HT1080 (cell line): Measurements from ENCODE around the gene ABI3. TPM values are rescaled to one million over a fixed set of nuclear protein-coding genes. Genes with fewer than 3 reads are reported as not detected.

Experiments used
- DNase-seq: peaks from one replicate; pipeline ENCODE4 v3.0.0-alpha.2; 2015; ENCODE audit warnings: low read depth
- total RNA-seq: library from RNA; depleted of rRNA; stranded (reverse); fragments of >200 nt; shearing (Covaris generic); gene quantifications from 2 replicates; pipeline ENCODE4 v1.2.3, GENCODE V29; 2014

The ABI3 gene
- total RNA-seq, 1 experiment from 2014 or later: 13.7 TPM

DNA sequence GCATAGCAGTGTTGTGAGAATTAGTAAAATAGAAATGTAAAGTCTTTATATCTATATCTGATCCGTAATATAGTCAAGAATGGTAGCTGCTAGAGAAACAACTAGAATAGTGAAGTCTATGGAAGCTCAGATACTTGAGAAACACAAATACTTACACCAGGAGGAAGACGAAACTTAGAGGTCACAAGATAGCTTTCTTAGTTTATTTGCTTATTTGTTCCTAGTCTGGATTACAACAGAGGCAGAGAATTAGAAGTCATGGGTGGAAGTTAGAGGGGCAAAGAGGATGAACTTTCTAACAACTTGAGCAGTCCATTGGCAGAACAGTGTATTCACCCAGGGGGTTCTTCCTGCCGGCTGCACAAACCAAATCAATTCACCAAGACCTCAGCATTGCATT is 14.0 kb upstream of the ABI3 start:
- DNase-seq: no peak

DNA sequence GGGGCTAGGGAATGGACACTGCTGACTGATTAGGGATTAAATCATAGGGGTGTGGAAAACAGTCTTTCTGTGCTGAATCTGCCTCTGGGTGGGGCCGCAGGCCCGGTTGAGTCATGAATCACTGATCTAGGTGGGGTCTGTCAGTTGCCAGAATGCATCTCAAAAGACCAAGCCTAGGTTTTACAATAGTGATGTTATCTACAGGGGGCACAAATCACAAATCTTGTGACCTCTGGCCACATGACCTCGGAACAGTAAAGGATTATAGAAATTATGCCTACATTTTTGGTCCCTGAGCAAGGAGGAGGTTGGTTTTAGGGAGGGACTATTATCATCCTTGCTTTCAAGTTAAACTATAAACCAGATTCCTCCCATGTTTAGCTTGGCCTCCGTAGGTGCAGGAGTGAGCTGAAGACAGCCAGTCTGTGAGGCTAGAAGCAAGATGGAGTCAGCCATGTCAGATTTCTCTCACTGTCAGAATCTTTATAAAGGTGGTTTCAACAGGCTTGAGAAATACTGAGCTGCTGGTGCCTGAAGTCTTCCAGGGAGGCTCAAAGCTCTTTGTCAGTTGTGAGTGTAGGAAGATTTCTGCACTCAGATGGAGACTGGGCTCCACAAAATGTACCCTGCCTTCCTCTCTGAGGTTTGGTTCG is 13.0 kb upstream of the ABI3 start:
- peak; percentile 53 for DNase-seq

DNA sequence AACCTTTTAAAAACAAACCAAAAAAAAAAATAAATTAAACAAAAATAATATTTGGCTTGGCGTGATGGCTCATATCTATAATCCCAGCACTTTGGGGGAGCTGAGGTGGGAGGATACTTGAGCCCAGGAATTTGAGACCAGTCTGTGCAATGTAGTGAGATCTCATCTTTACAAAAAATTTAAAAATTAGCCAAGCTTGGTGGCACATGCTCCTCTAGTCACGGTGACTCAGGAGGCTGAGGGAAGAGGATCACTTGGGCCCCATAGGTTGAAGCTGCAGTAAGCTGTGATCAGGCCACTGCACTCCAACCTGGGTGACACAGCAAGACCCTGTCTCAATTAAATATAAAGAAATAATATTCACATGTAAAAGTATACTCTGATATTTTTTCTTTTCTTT is 12.3 kb upstream of the ABI3 start:
- no peak for DNase-seq

DNA sequence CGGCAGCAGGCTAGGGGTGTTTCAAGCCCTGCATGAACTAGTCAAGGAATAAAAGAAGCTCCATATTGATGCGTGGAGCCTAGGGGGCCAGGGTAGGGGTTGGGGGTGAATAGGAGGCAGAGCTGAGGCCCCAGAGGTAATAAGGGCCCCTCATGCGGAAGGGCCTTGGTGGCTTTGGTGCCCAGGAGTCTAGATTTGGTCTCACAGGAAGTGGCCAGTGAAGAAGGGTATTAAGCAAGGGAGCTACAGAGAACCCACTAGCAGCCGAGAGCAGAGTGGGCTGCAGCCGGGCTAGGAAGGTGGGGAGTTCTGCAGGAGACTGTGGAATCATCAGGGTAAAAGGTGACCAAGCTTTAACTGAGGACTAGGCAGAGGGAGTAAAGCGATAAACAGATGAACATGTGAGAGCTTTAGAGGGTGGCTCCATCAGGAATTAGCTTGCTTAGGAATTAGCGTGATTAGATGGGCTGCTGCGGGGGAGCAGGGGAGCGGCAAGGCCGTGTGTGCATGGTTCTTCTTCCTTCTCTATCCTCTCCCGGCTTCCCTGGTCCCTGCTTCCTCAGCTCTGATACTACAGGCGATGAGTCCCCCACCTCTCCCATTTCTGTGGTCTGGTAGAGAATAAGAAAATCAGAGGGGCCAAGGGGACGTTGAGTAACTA is 10.0 kb upstream of the ABI3 start:
- DNase-seq: no peak

DNA sequence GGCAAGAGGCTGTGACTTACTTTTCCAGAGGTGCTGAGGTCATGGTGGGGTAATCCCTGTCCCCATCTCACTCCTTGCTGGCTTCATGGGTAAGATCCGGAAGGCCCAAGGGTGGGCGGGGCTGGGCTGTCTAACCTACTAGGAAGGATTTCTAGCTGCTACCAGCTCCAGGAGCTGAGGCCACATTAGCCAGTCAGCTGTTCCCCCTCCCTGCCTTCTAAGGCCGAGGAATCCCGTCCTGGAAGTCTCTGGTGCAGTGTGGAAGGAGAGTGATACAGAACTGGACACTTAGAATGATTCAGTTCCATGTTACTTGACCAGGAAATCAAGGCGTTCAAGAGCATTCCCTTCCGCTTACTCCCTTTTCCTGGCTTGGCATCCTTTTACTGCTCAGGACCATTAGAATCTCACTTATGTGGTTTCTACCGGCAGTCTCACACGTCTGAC is 9.0 kb upstream of the ABI3 start:
- peak; percentile 84 for DNase-seq

DNA sequence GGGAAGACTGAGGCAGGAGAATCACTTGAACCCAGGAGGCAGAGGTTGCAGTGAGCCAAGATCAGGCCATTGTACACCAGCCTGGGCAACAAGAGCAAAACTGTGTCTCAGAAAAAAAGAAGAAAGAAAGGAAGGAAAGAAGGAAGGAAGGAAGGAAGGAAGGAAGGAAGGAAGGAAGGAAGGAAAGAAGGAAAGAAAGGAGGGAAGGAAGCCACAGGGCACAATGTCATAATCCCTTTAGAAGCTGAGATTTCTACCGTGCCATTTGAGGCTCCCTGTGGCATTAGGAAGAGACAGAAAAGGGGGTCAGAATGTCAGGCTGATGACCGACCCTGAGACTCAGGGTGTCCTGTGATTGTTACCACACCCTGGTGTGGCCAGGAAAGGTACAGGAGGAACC is 6.7 kb upstream of the ABI3 start:
- DNase-seq: no peak

DNA sequence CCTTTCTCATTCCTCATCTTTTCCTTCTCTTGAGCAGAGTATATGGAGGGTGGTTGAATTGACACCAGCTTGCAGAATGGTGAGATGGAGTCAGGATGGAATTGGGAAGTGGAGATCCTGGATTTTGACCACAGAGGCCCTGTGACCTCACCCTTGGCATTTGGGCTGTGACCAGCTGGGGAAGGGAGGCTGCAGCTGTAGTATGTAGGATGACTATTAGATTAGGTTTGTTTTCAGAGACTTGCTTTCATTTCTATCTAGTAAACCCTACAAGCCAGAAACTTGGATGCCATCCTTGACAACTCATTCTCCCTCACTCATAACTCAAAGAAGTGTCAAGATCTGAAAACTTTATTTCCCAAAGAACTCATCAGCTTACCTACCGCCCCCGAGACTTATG is 6.0 kb upstream of the ABI3 start:
- DNase-seq: no peak

DNA sequence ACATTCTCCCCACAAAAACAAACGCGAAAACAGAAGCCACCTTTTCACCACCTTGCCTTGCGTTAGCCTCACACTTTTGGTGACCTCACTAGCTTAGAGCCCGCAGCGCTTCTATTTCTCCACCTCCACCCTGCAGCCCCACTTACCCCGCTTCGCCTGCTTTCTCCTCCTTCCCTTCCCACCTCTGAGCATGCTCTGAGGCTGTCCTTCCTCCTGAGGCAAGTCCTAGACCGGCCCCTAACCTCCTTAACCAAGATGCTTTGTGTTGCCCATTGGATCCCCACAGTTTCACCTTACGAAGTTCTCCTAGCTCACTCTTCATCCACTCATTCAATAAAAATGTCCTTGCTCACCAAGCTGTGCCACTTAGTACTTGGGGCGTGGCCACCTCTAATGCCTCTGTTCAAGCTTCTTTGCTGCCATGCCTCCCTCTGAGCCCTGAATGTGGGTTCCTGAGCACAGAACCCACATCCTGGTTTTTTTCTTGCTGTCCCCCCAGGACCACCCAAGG is 1.4 kb upstream of the ABI3 start:
- DNase-seq: peak; percentile 76

DNA sequence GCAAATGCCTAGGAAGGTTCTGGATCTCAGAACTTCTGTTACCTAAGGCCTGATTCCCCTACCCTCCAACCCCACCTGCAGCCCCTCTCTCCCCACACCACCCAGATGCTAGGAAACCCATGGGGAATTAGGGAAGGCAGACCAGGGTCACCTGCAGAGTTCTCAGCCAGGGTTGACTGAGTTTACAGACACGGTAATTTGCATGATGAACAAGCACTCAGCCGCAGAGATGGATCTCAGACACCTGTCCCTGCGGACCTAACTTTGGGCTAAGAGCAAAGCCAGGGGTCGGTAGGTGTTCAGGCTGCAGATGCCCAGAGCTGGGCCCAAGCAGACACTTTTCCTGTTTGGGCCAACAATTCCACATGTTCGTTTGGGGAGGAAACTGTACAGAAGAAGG is 2.9 kb downstream of the ABI3 start:
- DNase-seq: no peak

DNA sequence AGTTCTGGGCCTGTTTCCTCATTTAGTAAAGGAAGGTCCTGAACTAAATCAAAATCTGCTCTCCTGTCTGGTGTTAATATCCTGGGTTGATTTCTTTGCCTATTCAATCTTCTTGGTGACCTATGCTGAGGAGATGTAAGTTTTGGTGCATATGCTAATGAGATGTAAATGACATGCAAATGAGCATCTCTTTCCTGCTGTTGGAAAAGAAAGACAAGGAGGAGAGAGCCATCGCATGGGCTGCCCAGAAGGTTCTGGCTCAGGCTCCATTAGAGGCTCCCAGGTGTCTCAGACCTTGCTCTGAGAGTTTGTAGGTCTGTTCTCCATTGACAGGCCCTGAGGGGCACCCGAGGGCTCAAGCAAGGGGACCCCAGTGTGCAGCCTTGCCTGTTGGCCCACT is 3.3 kb downstream of the ABI3 start:
- DNase-seq: no peak

DNA sequence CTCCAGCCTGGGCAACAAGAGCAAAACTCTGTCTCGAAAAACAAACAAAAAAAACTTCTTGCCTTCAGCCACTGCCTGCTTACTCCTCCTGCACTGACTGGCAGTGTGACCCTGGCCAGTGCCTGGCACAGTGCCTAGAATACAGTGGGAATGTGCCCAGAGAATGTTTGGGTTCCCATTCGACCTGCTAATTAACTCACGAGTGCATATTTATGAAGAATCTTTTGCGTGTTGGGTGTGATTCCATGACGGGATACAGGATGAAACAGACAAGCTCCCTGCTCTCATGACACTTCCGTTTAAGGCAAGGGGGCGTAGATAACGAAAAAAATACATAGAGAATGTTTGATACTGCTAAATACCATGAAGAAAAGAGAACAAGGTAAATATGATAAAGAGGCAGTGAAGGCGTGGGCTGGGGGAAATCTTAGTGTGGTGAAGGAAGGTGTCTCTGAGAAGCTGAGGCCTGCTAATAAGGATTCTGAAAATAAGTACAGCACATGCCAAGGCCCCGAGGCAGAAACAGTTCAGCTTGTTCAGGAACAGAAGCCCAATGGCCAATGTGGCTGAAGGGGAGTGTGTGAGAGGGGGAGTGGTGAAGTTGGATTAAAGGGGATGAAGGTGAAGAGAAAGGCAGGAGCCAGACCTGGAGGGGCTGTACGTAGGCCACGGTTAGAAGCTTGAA is 4.3 kb downstream of the ABI3 start:
- no peak for DNase-seq

DNA sequence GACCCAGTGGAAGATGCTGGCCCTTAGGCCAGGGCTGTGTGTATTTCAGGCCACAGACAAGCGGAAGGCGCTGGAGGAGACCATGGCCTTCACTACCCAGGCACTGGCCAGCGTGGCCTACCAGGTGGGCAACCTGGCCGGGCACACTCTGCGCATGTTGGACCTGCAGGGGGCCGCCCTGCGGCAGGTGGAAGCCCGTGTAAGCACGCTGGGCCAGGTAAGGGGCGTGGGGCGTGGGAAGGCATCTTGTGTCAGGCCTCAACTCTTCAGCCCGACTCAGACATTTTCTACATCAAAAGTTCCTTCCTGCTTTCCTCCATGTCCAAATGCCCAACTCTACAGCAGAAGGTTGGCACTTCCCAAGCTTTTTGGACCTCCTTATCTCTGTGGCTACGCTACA is 6.0 kb downstream of the ABI3 start:
- DNase-seq: no peak

DNA sequence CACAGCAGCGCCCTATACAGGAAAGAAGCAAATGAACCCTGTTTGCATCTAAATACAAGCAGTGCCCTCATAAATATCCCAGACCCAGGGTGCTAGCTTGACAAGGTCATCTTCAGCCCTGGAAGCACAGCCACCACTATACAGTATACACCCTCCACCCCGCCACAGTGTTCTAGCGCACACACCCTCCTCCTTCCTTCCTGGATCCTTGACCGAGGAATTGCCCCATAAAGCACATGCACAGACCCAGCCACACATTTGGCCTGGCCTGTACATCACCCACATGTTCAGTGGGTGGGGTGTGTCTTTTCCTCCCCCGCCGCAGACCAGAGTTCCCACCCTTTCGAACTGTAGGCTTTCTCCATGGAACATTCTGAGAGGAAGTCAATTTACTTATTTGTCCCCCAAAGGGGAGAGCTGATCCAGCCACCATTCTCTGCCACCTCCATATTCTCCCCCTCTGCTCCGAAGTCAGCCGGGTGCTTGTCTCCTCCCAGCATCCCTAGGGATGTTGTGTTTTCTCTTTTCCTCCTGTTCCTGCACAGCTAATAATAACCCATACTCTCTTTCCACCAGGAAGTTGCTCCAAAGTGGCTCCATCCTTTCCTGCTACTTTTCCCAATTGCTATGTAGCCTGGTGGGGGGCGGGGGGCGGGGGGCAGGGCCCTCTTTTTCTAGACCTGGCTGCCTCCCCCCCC is 6.6 kb downstream of the ABI3 start:
- no peak for DNase-seq

DNA sequence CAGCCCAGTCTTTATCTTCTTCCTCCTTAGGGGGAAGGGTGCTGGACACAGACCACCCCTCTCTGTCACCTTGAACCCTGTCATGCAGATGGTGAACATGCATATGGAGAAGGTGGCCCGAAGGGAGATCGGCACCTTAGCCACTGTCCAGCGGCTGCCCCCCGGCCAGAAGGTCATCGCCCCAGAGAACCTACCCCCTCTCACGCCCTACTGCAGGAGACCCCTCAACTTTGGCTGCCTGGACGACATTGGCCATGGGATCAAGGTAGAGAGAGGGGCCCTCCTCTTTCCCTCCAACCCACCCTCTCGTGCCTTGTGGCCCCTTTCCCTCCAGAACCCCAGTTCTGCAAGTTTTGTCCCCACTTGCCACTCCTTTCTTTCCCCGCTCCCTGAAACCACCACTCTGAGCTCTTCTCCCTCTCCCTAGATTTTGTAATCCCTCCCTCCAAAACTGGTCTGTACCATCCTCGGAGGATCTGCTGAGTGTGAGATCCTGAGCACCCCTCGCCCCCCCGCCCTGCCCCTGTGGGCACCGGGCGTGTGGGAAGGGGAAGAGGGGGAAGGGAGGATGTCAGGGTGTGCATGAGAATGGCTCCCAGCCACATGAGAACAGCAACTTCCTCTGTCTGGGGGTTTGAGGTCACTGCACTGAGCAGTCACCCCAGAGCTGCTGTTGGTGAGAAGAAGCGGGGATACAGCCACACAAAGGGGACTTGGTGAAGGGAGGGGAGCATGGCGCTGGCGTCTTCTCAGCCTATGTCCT is 7.3 kb downstream of the ABI3 start:
- no peak for DNase-seq

DNA sequence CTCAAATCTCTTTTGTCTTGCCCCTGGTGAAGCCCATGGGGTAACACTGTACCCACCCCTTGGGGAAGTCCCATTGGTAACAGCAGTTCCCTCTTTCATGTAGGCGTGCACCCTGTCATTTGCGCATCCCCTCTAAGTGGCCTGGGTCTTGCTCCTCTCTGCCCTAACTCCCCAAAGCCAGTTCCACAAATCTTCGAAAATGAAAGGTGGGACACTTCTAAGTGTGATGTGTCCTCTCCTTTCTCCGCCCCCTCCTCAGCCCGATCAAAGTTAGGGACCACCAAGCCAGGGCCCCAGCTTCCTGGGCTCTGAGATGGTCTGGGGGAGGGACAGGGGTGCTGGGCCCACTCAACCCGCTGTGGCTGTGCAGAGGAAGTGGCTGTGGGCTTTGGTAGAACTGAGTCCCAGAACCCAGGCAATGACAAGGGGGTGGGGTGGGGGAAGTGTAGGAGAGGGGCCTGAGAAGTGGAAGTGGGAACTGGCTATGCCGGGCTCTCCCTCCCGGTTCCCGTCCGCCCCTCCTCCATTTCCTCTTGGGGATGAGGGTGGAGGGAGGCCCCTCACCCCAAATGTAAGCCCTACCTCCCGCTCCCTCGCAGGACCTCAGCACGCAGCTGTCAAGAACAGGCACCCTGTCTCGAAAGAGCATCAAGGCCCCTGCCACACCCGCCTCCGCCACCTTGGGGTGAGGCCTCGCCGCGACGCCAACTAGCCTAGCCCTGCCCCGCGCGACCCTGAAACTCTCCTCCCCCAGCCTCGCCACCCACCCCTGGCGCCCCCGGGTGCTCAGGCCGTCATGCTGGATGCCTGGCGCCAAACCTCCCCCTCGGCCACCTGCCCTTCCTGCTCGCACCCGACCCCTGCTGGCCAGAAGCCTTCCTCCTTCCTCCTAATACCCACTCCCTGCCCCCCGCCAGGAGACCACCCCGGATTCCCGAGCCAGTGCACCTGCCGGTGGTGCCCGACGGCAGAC is 8.7 kb downstream of the ABI3 start:
- DNase-seq: no peak

DNA sequence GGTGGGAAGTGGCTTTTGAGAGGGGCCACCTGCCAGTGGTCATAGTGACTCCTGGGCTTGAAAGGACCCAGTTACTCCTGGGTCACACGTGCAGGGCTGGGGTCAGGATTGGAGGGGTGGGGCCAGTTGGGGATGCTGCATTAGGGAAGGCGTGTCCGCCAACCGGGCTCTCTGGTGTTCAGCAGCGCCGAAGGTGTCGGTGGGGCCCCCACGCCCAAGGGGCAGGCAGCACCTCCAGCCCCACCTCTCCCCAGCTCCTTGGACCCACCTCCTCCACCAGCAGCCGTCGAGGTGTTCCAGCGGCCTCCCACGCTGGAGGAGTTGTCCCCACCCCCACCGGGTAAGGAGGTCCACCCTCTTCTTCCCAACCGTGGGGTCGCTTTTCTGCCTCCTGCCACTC is 9.5 kb downstream of the ABI3 start:
- no peak for DNase-seq

DNA sequence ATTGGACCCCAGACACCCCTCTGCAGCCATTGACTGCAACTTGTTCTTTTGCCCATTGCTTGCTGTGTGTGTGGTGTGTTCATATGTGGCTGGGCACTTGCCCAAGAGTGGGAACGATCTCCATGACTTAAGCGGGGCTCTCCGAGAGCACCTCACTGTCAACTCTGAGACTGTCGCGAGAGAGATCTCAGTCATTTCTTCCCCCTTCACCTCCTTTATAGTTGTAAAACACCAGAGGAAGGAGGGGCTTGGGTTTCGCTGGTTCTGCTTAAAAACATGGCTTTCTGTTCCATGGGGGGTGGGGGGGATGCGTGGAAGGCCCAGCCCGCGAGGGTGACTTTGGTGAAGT is 12.6 kb downstream of the ABI3 start:
- DNase-seq: no peak

DNA sequence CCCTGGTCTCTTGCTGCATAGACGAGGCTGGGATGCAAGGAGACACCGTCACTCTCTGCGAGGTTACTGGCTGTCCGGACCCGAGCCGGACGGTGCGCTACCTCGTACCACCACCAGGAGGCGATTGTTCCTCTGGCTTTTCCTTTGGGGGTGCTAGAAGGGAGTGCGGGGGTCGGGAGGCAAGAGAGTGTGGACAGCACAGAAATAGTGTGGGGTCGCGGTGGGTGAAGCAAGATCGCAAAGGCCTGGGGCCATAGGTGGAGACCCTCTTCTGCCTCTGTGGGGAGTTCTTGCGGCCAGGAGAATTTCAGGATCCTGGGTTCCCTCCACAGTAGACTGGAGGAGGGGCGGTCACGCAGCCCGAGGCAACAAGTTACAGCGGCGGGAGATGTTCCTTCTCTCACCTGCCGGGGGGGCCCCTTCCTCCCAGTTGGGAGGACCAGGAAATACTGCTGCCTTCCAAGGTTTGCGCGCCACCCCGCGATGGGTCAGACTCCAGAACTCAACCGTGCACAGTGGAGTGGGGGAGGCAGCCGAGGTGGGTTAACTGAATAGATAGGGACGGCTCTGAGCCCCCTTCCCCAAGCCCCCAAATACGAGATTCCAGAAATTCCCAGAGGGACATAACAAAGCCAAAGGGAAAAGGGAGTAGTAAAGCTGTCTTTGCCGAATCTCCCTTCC is 13.2 kb downstream of the ABI3 start:
- no peak for DNase-seq

DNA sequence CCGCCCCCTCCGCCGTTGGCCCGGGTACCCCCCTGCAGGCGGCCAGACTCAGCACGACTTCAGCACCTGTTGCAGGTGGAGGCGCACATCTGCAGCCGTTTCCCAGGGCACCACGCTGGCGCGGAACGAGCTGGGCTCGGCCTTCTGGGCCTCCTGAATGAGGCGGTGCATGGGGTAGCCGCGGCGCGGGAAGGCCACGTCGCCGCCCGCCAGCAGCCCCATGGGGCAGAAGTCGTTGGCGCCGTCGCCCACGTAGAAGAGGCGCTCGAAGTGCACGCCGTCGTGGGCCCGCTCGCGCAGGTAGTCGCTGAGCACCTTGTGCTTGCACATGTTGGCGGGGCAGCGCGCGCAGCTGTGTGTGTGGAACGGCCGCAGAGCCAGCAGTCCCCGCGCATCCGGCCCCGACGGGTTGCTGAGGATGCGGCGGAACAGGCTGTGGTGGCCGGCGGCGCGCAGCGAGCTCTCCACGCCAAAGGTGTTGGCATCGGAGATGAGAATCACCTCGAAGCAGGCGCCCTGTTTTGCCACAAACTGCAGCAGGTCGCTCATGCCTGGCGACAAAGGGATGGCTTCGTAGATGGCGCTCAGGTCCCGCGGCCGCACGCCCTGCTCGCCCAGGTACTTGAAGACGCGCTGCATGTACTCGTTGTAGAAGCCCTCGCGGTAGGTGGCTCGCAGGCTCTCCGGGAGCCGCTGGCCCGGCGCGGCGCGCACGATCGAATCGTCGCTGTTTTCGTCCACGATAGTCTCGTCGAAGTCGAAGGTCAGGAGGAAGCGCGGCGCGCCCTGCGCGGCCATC is 13.9 kb downstream of the ABI3 start:
- DNase-seq: no peak
